ENCODE results near the gene ZBTB46.

ZBTB46 gene

DNA sequence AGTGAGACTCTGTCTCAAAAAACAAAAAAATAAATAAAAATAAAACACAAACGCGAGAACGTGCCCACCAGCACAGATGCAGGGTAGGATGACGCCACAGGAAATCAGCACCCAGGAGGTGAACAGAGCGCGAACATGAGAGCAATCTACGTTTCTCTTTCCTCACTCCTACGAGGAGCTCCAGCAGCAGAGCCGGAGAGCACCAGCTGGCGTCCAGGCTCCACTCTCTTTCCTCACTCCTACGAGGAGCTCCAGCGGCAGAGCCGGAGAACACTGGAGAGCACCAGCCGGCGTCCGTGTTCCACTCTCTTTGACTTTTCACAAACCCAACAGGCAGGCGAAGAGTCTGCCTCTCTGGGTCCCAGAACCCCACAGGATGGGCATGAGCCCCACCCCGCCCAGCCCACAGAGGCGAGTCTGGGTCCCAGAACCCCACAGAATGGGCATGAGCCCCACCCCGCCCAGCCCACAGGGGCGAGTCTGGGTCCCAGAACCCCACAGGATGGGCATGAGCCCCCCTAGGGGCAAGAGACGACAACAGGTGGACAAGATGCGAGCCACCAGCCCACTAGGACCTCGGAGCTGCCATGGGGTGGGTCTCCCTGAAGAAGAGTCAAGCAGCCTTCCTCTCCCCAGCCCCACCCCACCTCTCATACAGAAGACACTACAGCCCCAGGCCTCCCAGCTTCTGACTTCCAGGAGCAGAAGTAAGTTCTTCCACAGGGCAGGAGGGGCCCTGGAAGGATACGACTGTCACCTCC lies 20.2 kb downstream of the ZBTB46 start:
- TF ChIP-seq TAF1 (IDR thresholded peaks at IDR 0.05; ENCODE audit: borderline replicate concordance, insufficient read depth, low read length) (no peak), POLR2AphosphoS5 (IDR thresholded peaks at IDR 0.05; ENCODE audit: low read depth, low read length) (no peak), SIN3A (IDR thresholded peaks at IDR 0.05; ENCODE audit: borderline replicate concordance, insufficient read depth, low read length) (no peak), FOXP2 (optimal IDR thresholded peaks at IDR 0.05; ENCODE audit: borderline replicate concordance, extremely low read depth, extremely low read length, insufficient read depth) (no peak)
- TF ChIP-seq, protein P1, sequence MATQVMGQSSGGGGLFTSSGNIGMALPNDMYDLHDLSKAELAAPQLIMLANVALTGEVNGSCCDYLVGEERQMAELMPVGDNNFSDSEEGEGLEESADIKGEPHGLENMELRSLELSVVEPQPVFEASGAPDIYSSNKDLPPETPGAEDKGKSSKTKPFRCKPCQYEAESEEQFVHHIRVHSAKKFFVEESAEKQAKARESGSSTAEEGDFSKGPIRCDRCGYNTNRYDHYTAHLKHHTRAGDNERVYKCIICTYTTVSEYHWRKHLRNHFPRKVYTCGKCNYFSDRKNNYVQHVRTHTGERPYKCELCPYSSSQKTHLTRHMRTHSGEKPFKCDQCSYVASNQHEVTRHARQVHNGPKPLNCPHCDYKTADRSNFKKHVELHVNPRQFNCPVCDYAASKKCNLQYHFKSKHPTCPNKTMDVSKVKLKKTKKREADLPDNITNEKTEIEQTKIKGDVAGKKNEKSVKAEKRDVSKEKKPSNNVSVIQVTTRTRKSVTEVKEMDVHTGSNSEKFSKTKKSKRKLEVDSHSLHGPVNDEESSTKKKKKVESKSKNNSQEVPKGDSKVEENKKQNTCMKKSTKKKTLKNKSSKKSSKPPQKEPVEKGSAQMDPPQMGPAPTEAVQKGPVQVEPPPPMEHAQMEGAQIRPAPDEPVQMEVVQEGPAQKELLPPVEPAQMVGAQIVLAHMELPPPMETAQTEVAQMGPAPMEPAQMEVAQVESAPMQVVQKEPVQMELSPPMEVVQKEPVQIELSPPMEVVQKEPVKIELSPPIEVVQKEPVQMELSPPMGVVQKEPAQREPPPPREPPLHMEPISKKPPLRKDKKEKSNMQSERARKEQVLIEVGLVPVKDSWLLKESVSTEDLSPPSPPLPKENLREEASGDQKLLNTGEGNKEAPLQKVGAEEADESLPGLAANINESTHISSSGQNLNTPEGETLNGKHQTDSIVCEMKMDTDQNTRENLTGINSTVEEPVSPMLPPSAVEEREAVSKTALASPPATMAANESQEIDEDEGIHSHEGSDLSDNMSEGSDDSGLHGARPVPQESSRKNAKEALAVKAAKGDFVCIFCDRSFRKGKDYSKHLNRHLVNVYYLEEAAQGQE (IDR thresholded peaks at IDR 0.05; ENCODE audit: insufficient read depth in 1 of 2, low read depth in 2 of 2, low read length in 2 of 2): no peak

DNA sequence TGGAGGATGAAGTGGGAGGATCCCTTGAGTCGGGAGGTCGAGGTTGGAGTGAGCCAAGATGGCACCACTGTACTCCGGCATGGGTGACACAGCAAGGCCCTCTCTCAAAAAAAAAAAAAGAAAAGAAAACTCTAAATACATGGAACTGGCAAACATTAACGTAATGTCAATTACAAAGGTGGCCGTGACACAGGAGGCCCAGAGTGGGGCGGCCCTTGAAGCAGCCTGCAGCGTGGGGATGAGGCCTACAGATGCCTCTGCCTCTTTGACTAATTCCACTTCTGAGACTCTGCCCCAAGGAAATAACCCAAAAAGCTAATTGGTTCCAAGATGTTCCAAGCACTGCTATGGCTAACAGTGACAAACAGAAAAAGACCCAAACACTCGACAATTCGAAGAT lies 21.2 kb downstream of the ZBTB46 start:
- TF ChIP-seq, protein P1 (IDR thresholded peaks at IDR 0.05; ENCODE audit: insufficient read depth in 1 of 2, low read depth in 2 of 2, low read length in 2 of 2): no peak
- no peak for TF ChIP-seq SIN3A (IDR thresholded peaks at IDR 0.05; ENCODE audit: borderline replicate concordance, insufficient read depth, low read length)

DNA sequence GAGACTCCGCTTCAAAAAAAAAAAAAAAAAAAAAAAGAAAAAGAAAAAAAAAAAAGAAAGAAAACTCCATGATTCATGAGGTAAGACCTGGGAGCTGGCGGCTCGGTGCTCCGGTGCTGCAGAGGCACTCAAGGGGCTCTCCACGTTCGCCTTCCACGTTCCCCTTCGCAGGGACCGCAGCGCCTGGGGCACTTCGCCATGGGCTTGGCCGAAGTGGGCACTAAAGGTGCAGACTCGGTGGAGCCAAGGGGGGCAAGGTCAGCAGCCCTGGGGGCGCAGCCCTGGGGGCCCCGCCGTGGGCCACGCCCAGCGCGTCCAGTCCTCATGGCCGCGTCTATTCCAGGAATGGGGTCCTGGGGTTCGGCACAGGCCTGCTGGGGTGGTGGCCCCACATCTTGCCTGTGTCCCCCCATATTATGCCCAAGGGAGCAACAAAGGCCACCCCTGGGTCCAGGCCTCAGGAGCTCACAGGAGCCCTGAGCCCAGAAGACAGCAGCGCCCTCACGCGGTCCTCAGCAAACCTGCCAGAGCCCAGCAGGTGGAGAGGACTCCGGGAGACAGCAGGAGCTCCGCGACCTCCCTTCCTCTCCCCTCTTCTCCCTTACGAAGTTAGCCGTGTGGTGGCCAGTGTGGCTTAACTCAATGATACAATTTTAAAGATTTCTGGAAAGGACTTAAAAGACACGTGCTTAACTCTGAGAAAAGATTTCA lies 21.9 kb downstream of the ZBTB46 start:
- TF ChIP-seq SIN3A (IDR thresholded peaks at IDR 0.05; ENCODE audit: borderline replicate concordance, insufficient read depth, low read length) (no peak), POLR2AphosphoS5 (IDR thresholded peaks at IDR 0.05; ENCODE audit: low read depth, low read length) (no peak), FOXP2 (optimal IDR thresholded peaks at IDR 0.05; ENCODE audit: borderline replicate concordance, extremely low read depth, extremely low read length, insufficient read depth) (no peak), TAF1 (IDR thresholded peaks at IDR 0.05; ENCODE audit: borderline replicate concordance, insufficient read depth, low read length) (no peak)
- TF ChIP-seq, protein P1 (IDR thresholded peaks at IDR 0.05; ENCODE audit: insufficient read depth in 1 of 2, low read depth in 2 of 2, low read length in 2 of 2): no peak

DNA sequence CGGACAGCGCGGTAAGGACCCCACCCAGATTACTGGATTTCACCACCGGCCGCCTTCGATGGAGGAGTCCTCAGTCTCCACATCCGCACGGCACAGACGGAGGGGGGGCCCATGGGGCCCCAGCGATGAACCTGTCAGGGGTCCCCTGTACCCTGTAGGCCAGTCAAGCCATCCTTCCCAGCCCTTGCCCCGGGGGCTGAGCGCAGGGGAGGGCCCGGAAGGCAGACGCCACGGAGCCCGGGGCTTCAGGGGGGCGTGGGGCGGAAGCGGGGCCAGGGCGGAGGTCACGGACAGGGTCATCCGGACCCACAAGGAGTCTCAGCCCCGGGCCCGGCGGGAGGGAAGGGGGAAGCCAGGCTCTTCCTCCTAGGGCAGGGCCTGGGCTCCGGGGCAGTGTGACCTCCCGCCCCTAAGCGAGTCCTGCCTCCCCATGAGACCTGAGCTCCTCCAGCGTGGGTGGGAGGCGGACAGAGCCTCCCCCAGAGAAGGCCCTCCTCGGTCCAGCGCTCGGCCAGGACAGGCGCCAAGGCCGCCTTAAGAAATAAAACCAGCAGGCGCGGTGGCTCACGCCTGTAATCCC lies 22.8 kb downstream of the ZBTB46 start:
- TF ChIP-seq POLR2AphosphoS5 (IDR thresholded peaks at IDR 0.05; ENCODE audit: low read depth, low read length) (no peak), SIN3A (IDR thresholded peaks at IDR 0.05; ENCODE audit: borderline replicate concordance, insufficient read depth, low read length) (no peak), TAF1 (IDR thresholded peaks at IDR 0.05; ENCODE audit: borderline replicate concordance, insufficient read depth, low read length) (no peak)
- TF ChIP-seq, protein P1 (IDR thresholded peaks at IDR 0.05; ENCODE audit: insufficient read depth in 1 of 2, low read depth in 2 of 2, low read length in 2 of 2): no peak
